HepG2 (cell line): ENCODE results near the gene PUS7. TPM values are rescaled to one million over a fixed set of nuclear protein-coding genes. Genes with fewer than 3 reads are reported as not detected.

ENCODE experiments used
- ATAC-seq: fragments of 200-7000 bp; cut with Tn5 transposase; 3 replicates; pipeline ENCODE4 v1.9.1; 2020; ENCODE audit warnings: mild to moderate bottlenecking, moderate library complexity
- BruUV-seq: library from RNA; stranded (reverse); fragments of 400-500 nt; replicated peaks from 2 replicates; lab custom pipeline; 2021; lab: Mats Ljungman, UMichigan
- CTCF ChIA-PET: fragments of 300-600 bp; formaldehyde crosslinking; extraction: SDS; loops from one replicate; lab custom pipeline; 2021; ENCODE audit warnings: low total read pairs, inconsistent platforms, low intra/inter-chr PET ratio; lab: Yijun Ruan, JAX
- POLR2A ChIA-PET: fragments of 350-600 bp; sonication (Branson Sonifier 250); formaldehyde crosslinking; loops from one replicate; lab custom pipeline; 2020; ENCODE audit warnings: antibody characterized with exemption, inconsistent platforms; lab: Yijun Ruan, JAX
- DNase-seq: peaks from one replicate; pipeline ENCODE4 v3.0.0-alpha.2; 2015; ENCODE audit warnings: low spot score
- FAIRE-seq: peaks from 3 replicates; lab custom pipeline; 2011; peaks lifted over from hg19 to GRCh38; lab: Jason Lieb, UNC
- H2AFZ ChIP-seq: one replicate; pipeline ENCODE4 v1.6.1; 2011; ENCODE audit warnings: low read length, inconsistent platforms
- H3K27ac ChIP-seq: fragments of 300-600 bp; 3 replicates; pipeline ENCODE4 v1.8.0; 2011; ENCODE audit warnings: mixed run types, mild to moderate bottlenecking, mixed read lengths, low read length, inconsistent platforms; ENCODE audit not compliant: insufficient read depth; ENCODE audit errors: extremely low read length
- H3K27me3 ChIP-seq, 2 experiments: fragments of 200-600 bp in 1 of 2; 2 replicates in 1 of 2; 3 replicates in 1 of 2; pipeline versions ENCODE4 v1.6.0 to v1.8.0; 2011; ENCODE audit warnings: low read length in 2 of 2, mild to moderate bottlenecking in 2 of 2, moderate library complexity in 2 of 2, inconsistent platforms in 1 of 2; ENCODE audit not compliant: insufficient read depth in 2 of 2, control insufficient read depth in 1 of 2
- H3K36me3 ChIP-seq, 2 experiments: fragments of 200-600 bp in 1 of 2; replicated peaks in 1 of 2; 2 replicates in 1 of 2; 3 replicates in 1 of 2; pipeline versions ENCODE4 v1.5.1 to v1.8.0; 2011; ENCODE audit warnings: low read length in 2 of 2, inconsistent platforms in 1 of 2; ENCODE audit not compliant: insufficient read depth in 2 of 2, control insufficient read depth in 1 of 2
- H3K4me1 ChIP-seq: 2 replicates; pipeline ENCODE4 v1.5.1; 2012; ENCODE audit warnings: low read length, inconsistent platforms; ENCODE audit not compliant: insufficient read depth
- H3K4me2 ChIP-seq: 2 replicates; pipeline ENCODE4 v1.6.0; 2011; ENCODE audit warnings: low read depth, low read length, inconsistent platforms
- H3K4me3 ChIP-seq, 3 experiments: fragments of 200-600 bp in 1 of 3; sonication (generic), shearing (Covaris generic) in 1 of 3; replicated peaks in 1 of 3; 2 replicates each; pipeline ENCODE4 v1.5.1; 2011 to 2016; ENCODE audit warnings: low read length in 3 of 3, inconsistent platforms in 2 of 3, low read depth in 2 of 3, mild to moderate bottlenecking in 2 of 3, control low read depth in 1 of 3, mixed read lengths in 1 of 3; ENCODE audit not compliant: insufficient read depth in 1 of 3
- H3K79me2 ChIP-seq: one replicate; pipeline ENCODE4 v1.6.1; 2011; ENCODE audit warnings: low read length, inconsistent platforms; ENCODE audit not compliant: insufficient read depth
- H3K9ac ChIP-seq: 2 replicates; pipeline ENCODE4 v1.6.0; 2011; ENCODE audit warnings: mild to moderate bottlenecking, low read depth, low read length, inconsistent platforms; ENCODE audit not compliant: insufficient read depth
- H3K9me3 ChIP-seq: 2 replicates; pipeline ENCODE4 v1.5.1; 2012; ENCODE audit warnings: mild to moderate bottlenecking, low read length
- H4K20me1 ChIP-seq: 2 replicates; pipeline ENCODE4 v1.6.0; 2011; ENCODE audit warnings: inconsistent platforms, mild to moderate bottlenecking, low read length, moderate library complexity; ENCODE audit not compliant: insufficient read depth
- CHCHD3 ChIP-seq: sonication (generic); formaldehyde crosslinking; IDR thresholded peaks from 2 replicates; pipeline ENCODE4 v1.8.0; 2022; ENCODE audit warnings: mild to moderate bottlenecking, missing genetic modification reagents, moderate library complexity
- HIVEP1 ChIP-seq: sonication (generic); formaldehyde crosslinking; IDR thresholded peaks from 2 replicates; pipeline ENCODE4 v1.4.0; 2020; ENCODE audit warnings: mild to moderate bottlenecking, missing genetic modification reagents
- PITX1 ChIP-seq: sonication (generic); formaldehyde crosslinking; IDR thresholded peaks from 2 replicates; pipeline ENCODE4 v1.5.1; 2020; ENCODE audit warnings: mild to moderate bottlenecking, missing genetic modification reagents
- SMARCE1 ChIP-seq: fragments of 450-650 bp; IDR thresholded peaks from 2 replicates; pipeline ENCODE4 v1.6.1; 2017; ENCODE audit warnings: borderline replicate concordance
- ZBTB21 ChIP-seq: sonication (generic); formaldehyde crosslinking; IDR thresholded peaks from 2 replicates; pipeline ENCODE4 v1.4.0; 2020; ENCODE audit warnings: missing genetic modification reagents
- ZFP36L2 ChIP-seq: sonication (generic); formaldehyde crosslinking; IDR thresholded peaks from 2 replicates; pipeline ENCODE4 v1.4.0; 2020; ENCODE audit warnings: missing genetic modification reagents
- ZNF556 ChIP-seq: sonication (generic); formaldehyde crosslinking; IDR thresholded peaks from 2 replicates; pipeline ENCODE4 v1.4.0; 2020; ENCODE audit warnings: mild to moderate bottlenecking, missing genetic modification reagents, borderline replicate concordance
- ZNF766 ChIP-seq: sonication (generic); formaldehyde crosslinking; IDR thresholded peaks from 2 replicates; pipeline ENCODE4 v1.5.0; 2020; ENCODE audit warnings: missing genetic modification reagents, borderline replicate concordance
- WGBS: methylation state at CpG from one replicate; pipeline ENCODE4 v1.1.6; 2017; ENCODE audit warnings: low lambda C conversion rate; 5-methylcytosine and 5-hydroxymethylcytosine counted together
- in situ Hi-C: cut with HindIII; loops from 2 replicates; pipeline ENCODE4 v1.10.0; 2017; ENCODE audit warnings: low pct_unique_long_range_greater_than_20kb; ENCODE audit not compliant: extremely low pct_ligation_motif_present
- intact Hi-C: fragments of 100-400 bp; cut with micrococcal nuclease; formaldehyde crosslinking; loops from one replicate; pipeline ENCODE4 v1.10.0; 2022; ENCODE audit not compliant: unreplicated experiment
- polyA plus RNA-seq, 8 experiments: library from polyadenylated mRNA; depleted of rRNA in 3 of 8; stranded (reverse) in 7 of 8; unstranded in 1 of 8; fragments of >200 nt; fragmentation: Illumina TruSeq in 4 of 8; extraction: Trizol in 4 of 8; gene quantifications; 2 replicates each; pipeline versions ENCODE4 v1.2.1 to v1.2.3, GENCODE V29; 2011 to 2016; ENCODE audit warnings: low read depth in 4 of 8, missing spikeins in 1 of 8, mixed read lengths in 1 of 8; ENCODE audit not compliant: insufficient read depth in 1 of 8
- total RNA-seq, 5 experiments: library from RNA; depleted of rRNA; stranded (reverse); fragments of >200 nt; fragmentation: Illumina TruSeq; extraction: Trizol; gene quantifications; 2 replicates each; pipeline ENCODE4 v1.2.3, GENCODE V29; 2016; ENCODE audit warnings: low read depth in 1 of 5
- TF ChIP-seq, protein P1 (sequence below): sonication (generic); formaldehyde crosslinking; IDR thresholded peaks from 2 replicates; pipeline ENCODE4 v1.4.0; 2020; ENCODE audit warnings: missing genetic modification reagents
- TF ChIP-seq, protein P2 (sequence below): sonication (generic); formaldehyde crosslinking; IDR thresholded peaks from 2 replicates; pipeline ENCODE4 v1.8.0; 2022; ENCODE audit warnings: missing genetic modification reagents, mild to moderate bottlenecking, inconsistent platforms, borderline replicate concordance
- TF ChIP-seq, protein P3 (sequence below): sonication (generic); formaldehyde crosslinking; IDR thresholded peaks from 2 replicates; pipeline ENCODE4 v1.4.0; 2020; ENCODE audit warnings: low read depth, mild to moderate bottlenecking, missing genetic modification reagents
- TF ChIP-seq, protein P4 (sequence below): sonication (generic); formaldehyde crosslinking; IDR thresholded peaks from 2 replicates; pipeline ENCODE4 v1.4.0; 2020; ENCODE audit warnings: missing genetic modification reagents

PUS7 gene
- total and polyA plus RNA-seq, 2 of the 13 experiments (the other 11 are each of a cell fraction or from before 2014, with no cell fraction given): 14.4 to 41.2 TPM

DNA sequence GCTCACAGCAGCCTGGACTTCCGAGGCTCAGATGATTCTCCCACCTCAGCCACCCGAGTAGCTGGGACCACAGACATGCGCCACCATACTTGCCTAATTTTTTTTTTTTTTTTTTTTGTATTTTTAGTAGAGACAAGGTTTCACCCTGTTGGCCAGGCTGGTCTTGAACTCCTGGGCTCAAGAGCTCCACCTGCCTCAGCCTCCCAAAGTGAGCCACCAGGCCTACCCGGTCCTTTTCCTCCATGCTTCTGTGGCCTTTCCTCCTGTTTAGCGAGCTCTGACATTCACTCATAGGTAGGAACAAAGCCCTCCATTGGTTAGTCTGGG, 83.3 kb downstream of the PUS7 start:
- no peak for FAIRE-seq
- H3K36me3 ChIP-seq: no peaks in the 10 kb centered on the region
- TF ChIP-seq, protein P1, sequence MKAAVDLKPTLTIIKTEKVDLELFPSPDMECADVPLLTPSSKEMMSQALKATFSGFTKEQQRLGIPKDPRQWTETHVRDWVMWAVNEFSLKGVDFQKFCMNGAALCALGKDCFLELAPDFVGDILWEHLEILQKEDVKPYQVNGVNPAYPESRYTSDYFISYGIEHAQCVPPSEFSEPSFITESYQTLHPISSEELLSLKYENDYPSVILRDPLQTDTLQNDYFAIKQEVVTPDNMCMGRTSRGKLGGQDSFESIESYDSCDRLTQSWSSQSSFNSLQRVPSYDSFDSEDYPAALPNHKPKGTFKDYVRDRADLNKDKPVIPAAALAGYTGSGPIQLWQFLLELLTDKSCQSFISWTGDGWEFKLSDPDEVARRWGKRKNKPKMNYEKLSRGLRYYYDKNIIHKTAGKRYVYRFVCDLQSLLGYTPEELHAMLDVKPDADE (CRISPR knock-in tag): no peak
- TF ChIP-seq ZFP36L2 (no peak), ZNF556 (CRISPR knock-in tag) (no peak), HIVEP1 (CRISPR knock-in tag) (no peak), ZBTB21 (CRISPR knock-in tag) (no peak), ZNF766 (no peak), SMARCE1 (no peak), CHCHD3 (CRISPR knock-in tag) (no peak), PITX1 (CRISPR knock-in tag) (no peak)
- TF ChIP-seq, protein P2, sequence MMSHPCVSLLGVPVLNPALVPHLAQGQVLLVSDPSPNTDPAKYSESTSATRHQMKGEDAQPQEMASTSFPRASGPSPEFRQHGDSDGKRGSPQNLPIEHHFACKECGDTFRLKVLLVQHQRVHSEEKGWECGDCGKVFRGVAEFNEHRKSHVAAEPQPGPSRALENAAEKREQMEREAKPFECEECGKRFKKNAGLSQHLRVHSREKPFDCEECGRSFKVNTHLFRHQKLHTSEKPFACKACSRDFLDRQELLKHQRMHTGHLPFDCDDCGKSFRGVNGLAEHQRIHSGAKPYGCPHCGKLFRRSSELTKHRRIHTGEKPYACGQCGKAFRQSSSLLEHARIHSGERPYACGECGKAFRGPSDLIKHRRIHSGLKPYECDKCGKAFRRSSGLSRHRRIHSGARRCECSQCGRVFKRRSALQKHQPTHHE (CRISPR knock-in tag): no peak
- TF ChIP-seq, protein P3, sequence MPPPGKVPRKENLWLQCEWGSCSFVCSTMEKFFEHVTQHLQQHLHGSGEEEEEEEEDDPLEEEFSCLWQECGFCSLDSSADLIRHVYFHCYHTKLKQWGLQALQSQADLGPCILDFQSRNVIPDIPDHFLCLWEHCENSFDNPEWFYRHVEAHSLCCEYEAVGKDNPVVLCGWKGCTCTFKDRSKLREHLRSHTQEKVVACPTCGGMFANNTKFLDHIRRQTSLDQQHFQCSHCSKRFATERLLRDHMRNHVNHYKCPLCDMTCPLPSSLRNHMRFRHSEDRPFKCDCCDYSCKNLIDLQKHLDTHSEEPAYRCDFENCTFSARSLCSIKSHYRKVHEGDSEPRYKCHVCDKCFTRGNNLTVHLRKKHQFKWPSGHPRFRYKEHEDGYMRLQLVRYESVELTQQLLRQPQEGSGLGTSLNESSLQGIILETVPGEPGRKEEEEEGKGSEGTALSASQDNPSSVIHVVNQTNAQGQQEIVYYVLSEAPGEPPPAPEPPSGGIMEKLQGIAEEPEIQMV: no peak
- TF ChIP-seq, protein P4, sequence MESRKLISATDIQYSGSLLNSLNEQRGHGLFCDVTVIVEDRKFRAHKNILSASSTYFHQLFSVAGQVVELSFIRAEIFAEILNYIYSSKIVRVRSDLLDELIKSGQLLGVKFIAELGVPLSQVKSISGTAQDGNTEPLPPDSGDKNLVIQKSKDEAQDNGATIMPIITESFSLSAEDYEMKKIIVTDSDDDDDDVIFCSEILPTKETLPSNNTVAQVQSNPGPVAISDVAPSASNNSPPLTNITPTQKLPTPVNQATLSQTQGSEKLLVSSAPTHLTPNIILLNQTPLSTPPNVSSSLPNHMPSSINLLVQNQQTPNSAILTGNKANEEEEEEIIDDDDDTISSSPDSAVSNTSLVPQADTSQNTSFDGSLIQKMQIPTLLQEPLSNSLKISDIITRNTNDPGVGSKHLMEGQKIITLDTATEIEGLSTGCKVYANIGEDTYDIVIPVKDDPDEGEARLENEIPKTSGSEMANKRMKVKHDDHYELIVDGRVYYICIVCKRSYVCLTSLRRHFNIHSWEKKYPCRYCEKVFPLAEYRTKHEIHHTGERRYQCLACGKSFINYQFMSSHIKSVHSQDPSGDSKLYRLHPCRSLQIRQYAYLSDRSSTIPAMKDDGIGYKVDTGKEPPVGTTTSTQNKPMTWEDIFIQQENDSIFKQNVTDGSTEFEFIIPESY (CRISPR knock-in tag): no peak
- WGBS: 47% methylated on average over 5 of the region's 5 CpGs
- ChIA-PET POLR2A (interaction anchor here (0.6 to 0.7 kb wide), 3 partner anchors 11 to 52 kb away, joined by 3 read pairs; no protein-coding TSS in a partner anchor), CTCF (no interaction called here)
- H2AFZ ChIP-seq: no peak overlapping the region
- H3K4me3 ChIP-seq: no peak overlapping the region; a peak in 1 of 6 replicates
- no TSS peak for BruUV-seq
- H4K20me1 ChIP-seq: no peaks in the 10 kb centered on the region
- H3K9me3 ChIP-seq: no peaks in the 10 kb centered on the region
- H3K27ac ChIP-seq: no peak overlapping the region
- in situ Hi-C loops: no loop called here
- intact Hi-C loops: no loop called here
- peaks cover 15% of the 10 kb centered on the region; the same call in 1 of the 2 replicates for H3K4me1 ChIP-seq
- H3K27me3 ChIP-seq: no peaks in the 10 kb centered on the region
- DNase-seq: peak; percentile 28
- peak overlapping the region; percentile 39 for H3K4me2 ChIP-seq
- no peaks in the 10 kb centered on the region for H3K79me2 ChIP-seq
- no peak overlapping the region for H3K9ac ChIP-seq
- no peak for ATAC-seq
